Pons (tissue), 1 donor: ENCODE data around the gene WDR37.

Experiments
- DNase-seq: peaks from one replicate; pipeline ENCODE4 v3.0.0-alpha.2; 2016; ENCODE audit warnings: low spot score

The WDR37 gene

DNA sequence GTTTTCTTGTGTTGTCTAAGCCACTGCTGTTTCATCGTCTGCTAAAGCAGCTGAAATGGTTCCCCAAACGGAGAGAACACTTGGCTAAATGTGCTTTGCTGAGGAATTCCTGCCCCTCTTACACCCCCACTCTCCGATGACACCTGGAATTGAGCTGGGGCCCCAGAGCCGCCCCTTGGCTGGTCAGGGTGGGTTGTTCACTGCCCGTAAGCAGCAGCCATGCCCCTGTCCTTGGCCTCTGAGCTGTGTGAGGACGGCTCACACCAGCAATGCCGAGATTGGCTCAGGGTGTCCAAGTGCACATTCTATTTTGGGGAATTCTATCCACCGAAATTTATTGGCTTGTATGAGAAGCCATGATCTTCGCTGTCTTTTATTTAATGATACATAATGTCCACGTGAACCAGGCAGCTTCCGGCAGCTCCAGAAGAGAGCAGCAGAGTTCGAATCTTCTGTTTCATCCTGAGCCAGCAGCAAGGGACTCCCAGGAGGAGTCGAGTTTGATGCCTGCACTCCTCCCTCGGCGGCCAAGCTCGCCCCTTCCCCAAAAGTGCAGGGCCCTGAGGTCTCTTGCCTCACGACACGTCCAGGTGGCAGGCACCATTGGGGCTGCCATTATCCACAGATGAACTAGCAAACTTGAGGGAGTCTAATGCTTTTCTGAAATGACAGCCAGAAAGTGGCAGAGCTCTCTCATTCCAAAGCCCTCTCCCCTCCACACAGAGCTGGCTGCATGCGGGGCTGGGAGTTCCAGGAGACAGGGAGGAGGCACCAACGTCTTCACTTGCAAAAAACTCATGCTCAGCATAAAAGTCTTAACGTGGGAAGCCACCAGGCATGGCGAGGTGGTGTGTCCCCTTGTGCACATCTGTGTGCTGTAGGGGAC, 114.0 kb downstream of the WDR37 start:
- no peak for DNase-seq

DNA sequence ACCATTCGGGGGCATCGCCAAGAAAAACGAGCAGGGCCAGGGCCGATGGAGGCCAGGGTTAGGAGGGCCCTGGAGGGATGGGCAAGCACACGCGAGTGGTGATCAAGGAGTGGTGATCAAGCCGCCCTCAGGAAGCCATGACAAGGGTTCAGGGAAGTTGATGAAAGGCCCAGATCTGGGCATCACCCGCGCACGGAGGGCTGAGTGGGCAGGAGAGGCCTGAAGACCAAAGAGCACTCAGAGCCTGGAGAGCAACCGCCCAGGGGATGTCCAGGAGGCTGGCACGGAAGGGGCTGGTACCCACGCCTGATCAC, 114.6 kb downstream of the WDR37 start:
- DNase-seq, result no peak

- DNase-seq, result no peak
Measured at GRCh38 chr10:1171182-1171581, 115.0 kb downstream of the WDR37 start.

DNA sequence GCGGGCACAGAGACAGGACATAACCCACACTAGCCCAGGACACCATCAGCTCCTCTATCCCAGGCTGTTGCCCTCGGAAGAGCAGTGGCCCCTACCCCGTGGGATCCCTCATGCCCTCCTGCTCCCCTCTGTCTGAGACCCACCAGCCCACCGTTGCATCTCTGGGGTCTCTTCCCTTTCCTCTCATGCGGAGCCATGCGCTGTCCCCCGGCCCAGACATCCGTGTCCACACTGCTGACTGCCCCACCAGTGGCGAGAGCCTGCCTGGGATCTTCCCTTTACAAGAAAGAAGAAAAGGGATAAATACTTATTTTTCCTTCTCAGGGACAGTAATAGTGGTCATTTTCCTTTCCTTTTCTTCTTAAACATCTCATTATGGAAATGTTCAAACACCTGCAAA, 115.4 kb downstream of the WDR37 start:
- DNase-seq, result no peak

DNA sequence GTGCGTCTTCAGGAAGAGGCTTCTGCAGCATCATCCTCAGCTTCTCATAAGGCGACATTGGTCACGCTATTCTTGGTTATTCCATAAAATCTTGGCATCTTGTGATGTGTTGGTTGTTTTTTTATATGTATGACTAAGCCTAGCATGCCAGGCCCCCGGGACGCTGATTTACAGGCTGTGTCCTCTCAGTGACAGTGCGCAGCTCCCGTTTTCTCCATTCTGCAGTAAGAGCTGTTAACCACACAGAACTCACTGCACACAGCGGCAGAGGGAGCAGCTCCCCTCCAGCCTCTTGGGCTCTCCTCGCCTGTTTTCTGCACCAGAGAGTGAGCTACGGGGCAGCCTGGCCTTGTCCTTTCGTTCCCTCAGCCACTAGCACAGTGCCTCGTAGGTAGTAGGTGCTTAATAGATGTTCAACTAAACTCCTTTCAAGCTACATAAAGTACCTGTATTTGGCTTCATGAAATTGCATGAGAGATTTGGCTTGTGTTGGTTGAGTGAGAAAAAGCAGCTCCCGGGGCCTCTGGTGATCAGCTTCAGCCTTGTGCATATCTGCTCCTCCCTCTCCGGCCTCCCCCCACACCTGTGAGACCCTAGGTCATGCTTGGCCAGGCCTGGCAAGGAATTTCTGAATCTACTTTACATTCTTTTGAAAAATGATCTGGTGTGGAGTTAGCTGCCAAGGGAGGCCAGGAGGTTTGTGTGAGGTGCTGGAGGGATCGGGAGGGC, 116.2 kb downstream of the WDR37 start:
- no peak for DNase-seq

DNA sequence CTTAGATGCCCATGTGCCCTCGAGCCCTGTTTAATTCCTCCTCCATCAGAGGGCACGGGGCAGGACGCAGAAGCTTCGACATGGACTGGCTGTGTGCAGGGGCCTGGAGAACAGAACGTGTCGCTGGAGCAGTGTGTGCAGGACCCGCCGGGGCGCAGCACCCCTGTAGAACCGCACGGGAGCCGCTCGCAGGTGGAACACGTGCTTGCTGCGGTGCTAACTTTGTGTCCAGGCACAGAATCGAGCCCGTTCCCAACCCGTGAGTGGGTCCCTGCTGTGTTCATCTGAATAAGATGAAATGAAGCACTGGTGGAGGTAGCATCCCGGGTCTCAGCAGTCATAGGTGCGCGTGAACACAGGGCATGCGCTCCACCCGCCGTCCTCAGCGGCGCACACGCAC, 116.9 kb downstream of the WDR37 start:
- no peak for DNase-seq

DNA sequence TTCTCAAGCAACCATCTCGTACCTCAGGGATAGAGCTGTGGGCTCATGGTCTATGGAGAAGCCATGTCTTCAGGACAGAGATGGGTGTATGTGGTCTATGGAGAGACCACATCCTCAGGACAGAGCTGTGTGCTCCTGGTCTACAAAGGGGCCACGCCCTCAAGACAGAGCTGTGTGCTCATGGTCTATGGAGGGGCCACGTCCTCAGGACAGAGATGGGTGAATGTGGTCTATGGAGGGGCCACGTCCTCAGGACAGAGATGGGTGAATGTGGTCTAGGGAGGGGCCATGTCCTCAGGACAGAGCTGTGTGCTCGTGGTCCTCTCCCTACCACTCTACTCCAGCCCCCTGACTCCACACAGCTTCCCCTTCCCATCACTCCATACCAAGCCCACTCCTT, 117.8 kb downstream of the WDR37 start:
- DNase-seq, result no peak

- no peak for DNase-seq
Measured at GRCh38 chr10:1175956-1176565, 119.9 kb downstream of the WDR37 start.

DNA sequence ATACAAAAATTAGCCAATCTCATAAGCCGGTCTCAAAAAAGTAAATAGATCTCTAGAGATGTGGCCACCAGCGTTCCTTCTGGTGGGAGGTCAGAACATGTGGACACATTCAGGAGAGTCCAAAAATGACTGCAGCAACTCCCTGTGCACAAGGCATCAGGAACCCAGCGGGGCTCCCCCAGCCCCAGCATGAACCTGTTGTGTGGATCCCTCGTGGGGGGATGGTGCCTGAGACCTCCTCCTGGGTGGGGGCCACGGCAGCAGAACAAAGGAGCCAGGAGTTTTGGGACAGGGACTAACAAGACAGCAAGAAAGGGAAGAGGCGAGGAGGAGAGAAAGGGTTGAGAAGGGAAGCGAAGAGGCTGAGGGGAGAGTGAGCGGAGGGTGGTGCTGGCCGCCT, 121.8 kb downstream of the WDR37 start:
- DNase-seq, result no peak

DNA sequence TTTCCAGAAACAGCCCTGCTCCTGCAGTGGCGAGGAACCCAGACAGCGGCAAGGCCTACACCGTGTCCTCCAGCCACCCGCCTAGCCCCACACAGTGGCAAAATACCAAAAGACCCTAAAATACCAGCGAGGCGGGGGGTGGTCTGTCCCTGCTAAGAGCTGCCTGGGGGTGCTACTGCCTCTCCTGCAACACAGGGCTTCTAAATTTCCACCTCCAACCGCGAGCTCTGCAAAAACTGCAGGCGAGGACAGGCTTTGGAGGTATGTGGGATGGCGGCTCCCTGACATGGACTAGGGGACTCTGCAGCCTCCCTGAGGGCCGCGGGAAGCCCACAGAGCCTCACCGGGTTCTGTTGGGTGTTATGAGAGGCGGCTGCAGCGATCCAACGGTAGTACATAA, 122.3 kb downstream of the WDR37 start:
- DNase-seq, result no peak

DNA sequence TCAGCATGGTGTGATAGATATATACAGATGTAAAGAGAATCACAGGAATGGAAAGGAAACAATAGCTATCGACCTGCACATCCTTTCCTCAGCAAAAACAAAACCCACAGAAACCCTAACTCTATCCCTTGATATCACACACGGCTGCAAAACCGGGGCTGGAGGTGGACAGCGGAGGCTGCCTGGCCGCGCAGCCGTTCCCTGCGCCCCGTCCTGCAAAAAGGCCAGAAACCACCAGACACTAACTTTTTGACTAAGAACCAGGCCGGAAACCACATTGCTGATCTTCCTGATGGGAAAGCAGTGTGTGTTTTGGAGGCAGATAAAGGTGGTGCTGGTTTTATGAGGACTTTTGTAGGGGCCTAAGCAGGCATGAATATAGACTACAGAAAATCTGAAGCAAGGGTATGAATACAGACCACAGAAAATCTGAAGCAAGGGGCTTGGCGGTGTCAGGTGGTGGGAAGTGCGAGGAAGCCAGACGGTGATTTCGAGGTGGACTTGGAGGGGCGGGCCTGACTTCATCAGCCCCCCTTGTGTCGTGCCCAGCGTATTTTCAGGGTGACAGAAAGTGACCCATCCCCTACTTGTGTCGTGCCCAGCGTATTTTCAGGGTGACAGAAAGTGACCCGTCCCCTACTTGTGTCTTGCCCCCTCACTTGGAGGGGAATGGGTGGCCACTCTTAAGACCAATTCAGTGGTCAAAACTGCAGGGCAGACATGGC, 123.3 kb downstream of the WDR37 start:
- no peak for DNase-seq

- DNase-seq, result no peak
Measured at GRCh38 chr10:1180071-1180730, 124.0 kb downstream of the WDR37 start.

GRCh38 chr10:1180836-1181235, 124.7 kb downstream of the WDR37 start:
- DNase-seq, result peak; percentile 77
